ENCODE data around the gene CDH13.

GRCh38 chr16:82583422-82583821, 43.3 kb upstream of the CDH13 start:
- TF ChIP-seq, protein P1, sequence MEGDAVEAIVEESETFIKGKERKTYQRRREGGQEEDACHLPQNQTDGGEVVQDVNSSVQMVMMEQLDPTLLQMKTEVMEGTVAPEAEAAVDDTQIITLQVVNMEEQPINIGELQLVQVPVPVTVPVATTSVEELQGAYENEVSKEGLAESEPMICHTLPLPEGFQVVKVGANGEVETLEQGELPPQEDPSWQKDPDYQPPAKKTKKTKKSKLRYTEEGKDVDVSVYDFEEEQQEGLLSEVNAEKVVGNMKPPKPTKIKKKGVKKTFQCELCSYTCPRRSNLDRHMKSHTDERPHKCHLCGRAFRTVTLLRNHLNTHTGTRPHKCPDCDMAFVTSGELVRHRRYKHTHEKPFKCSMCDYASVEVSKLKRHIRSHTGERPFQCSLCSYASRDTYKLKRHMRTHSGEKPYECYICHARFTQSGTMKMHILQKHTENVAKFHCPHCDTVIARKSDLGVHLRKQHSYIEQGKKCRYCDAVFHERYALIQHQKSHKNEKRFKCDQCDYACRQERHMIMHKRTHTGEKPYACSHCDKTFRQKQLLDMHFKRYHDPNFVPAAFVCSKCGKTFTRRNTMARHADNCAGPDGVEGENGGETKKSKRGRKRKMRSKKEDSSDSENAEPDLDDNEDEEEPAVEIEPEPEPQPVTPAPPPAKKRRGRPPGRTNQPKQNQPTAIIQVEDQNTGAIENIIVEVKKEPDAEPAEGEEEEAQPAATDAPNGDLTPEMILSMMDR (IDR thresholded peaks at IDR 0.05), result no peak
- TF ChIP-seq POLR2A (IDR thresholded peaks at IDR 0.05), result no peak

All from Peyer's patch (tissue), 4 donors.